Keratinocyte (primary cell): ENCODE data around the gene VPS9D1. TPM values are rescaled to one million over a fixed set of nuclear protein-coding genes. Genes with fewer than 3 reads are reported as not detected.

Source experiments
- DNase-seq: peaks from one replicate; pipeline ENCODE4 v3.0.0-alpha.2; 2011; ENCODE audit warnings: low read depth, missing footprints, low spot score
- FAIRE-seq: peaks from 2 replicates; lab custom pipeline; 2011; peaks lifted over from hg19 to GRCh38; lab: Jason Lieb, UNC
- H2AFZ ChIP-seq: 2 replicates; pipeline ENCODE4 v1.6.0; 2012; ENCODE audit warnings: low read length, control low read depth, inconsistent platforms; ENCODE audit not compliant: control insufficient read depth
- H3K27ac ChIP-seq: 2 replicates; pipeline ENCODE4 v1.5.1; 2011; ENCODE audit warnings: low read length; ENCODE audit not compliant: control insufficient read depth, insufficient read depth
- H3K27me3 ChIP-seq: 3 replicates; pipeline ENCODE4 v1.6.0; 2011; ENCODE audit warnings: low read length; ENCODE audit not compliant: control insufficient read depth, insufficient read depth; ENCODE audit errors: extremely low read depth
- H3K36me3 ChIP-seq, 2 experiments: 2 replicates in 1 of 2; 3 replicates in 1 of 2; pipeline ENCODE4 v1.5.1; 2011; ENCODE audit warnings: low read length in 2 of 2, mild to moderate bottlenecking in 1 of 2; ENCODE audit not compliant: control insufficient read depth in 2 of 2, insufficient read depth in 2 of 2; ENCODE audit errors: extremely low read depth in 1 of 2
- H3K4me1 ChIP-seq: 3 replicates; pipeline ENCODE4 v1.5.1; 2011; ENCODE audit warnings: low read length; ENCODE audit not compliant: control insufficient read depth, insufficient read depth; ENCODE audit errors: extremely low read depth
- H3K4me2 ChIP-seq: 3 replicates; pipeline ENCODE4 v1.6.0; 2011; ENCODE audit warnings: low read depth, low read length; ENCODE audit not compliant: control insufficient read depth, insufficient read depth; ENCODE audit errors: extremely low read depth
- H3K4me3 ChIP-seq, 3 experiments: fragments of 200-600 bp in 1 of 3; sonication (generic) in 1 of 3; 2 replicates in 2 of 3; 3 replicates in 1 of 3; pipeline ENCODE4 v1.5.1; 2011 to 2016; ENCODE audit warnings: low read length in 3 of 3, mild to moderate bottlenecking in 3 of 3, control low read depth in 2 of 3, inconsistent platforms in 1 of 3, low read depth in 1 of 3, mixed read lengths in 1 of 3, mixed run types in 1 of 3, moderate library complexity in 1 of 3; ENCODE audit not compliant: control insufficient read depth in 2 of 3, insufficient read depth in 2 of 3; ENCODE audit errors: extremely low read depth in 1 of 3
- H3K79me2 ChIP-seq: 2 replicates; pipeline ENCODE4 v1.6.0; 2012; ENCODE audit warnings: low read length; ENCODE audit not compliant: control insufficient read depth, insufficient read depth
- H3K9ac ChIP-seq: 3 replicates; pipeline ENCODE4 v1.6.0; 2011; ENCODE audit warnings: low read length; ENCODE audit not compliant: control insufficient read depth, insufficient read depth; ENCODE audit errors: extremely low read depth
- H3K9me1 ChIP-seq: 3 replicates; pipeline ENCODE4 v1.6.0; 2011; ENCODE audit warnings: low read length; ENCODE audit not compliant: control insufficient read depth, insufficient read depth; ENCODE audit errors: extremely low read depth
- H3K9me3 ChIP-seq: 2 replicates; pipeline ENCODE4 v1.5.1; 2012; ENCODE audit warnings: low read depth, low read length; ENCODE audit not compliant: control insufficient read depth
- H4K20me1 ChIP-seq: 3 replicates; pipeline ENCODE4 v1.6.0; 2011; ENCODE audit warnings: low read length; ENCODE audit not compliant: control insufficient read depth, insufficient read depth; ENCODE audit errors: extremely low read depth
- EZH2 ChIP-seq: IDR thresholded peaks from one replicate; pipeline ENCODE4 v1.6.1; 2012; ENCODE audit warnings: inconsistent platforms, mild to moderate bottlenecking, low read length, moderate library complexity
- dilution Hi-C: fragments of 300-500 bp; cut with MboI; formaldehyde crosslinking; loops from one replicate; pipeline ENCODE4 v1.7.0; 2020; ENCODE audit warnings: low sequenced_read_pairs; ENCODE audit not compliant: extremely low pct_ligation_motif_present
- polyA plus RNA-seq, 5 experiments: library from polyadenylated mRNA; depleted of rRNA in 3 of 5; stranded (reverse) in 3 of 5; stranded (forward) in 1 of 5; unstranded in 1 of 5; fragments of >200 nt; gene quantifications; 1 replicate in 1 of 5; 2 replicates in 3 of 5; 3 replicates in 1 of 5; pipeline versions ENCODE4 v1.2.1 to v1.2.3, GENCODE V29; 2011 to 2012; ENCODE audit warnings: missing spikeins in 2 of 5, low read depth in 1 of 5, low replicate concordance in 1 of 5
- TF ChIP-seq, protein P1 (sequence below), 3 experiments: IDR thresholded peaks in 1 of 3; conservative IDR thresholded peaks in 1 of 3; optimal IDR thresholded peaks in 1 of 3; 2 replicates in 2 of 3; 3 replicates in 1 of 3; pipeline versions ENCODE3 to v1.5.1; 2011; ENCODE audit warnings: low read length in 3 of 3, mild to moderate bottlenecking in 3 of 3, moderate library complexity in 2 of 3, control low read depth in 1 of 3, inconsistent platforms in 1 of 3; ENCODE audit not compliant: insufficient read depth in 2 of 3; ENCODE audit errors: extremely low read depth in 1 of 3

The VPS9D1 gene
- polyA plus RNA-seq, 1 donor (not counting 4 experiments of a cell fraction or from before 2014, with no cell fraction given) = 1.6 TPM

DNA sequence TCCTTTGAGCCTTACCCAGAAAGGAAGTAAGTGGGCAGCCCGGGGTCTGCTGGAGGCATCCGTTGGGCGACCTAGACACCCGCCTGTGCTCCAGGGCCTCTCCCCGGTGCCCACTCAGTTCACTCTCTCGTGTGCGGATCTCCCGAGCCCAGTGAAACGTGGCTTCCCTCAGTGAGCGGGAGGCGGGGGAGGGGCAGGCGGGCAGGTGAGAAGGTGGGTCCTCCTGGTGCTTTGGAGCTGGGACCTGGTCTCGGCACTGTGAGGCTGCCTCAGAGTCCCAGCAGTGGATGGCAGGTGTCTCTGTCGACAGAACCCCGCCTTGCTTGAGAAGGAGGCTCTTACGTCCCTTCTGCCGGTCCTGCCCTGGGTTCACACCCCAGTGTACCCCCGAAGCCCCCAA lies 8.6 kb upstream of the VPS9D1 start:
- H3K27me3 ChIP-seq = no peaks in the 10 kb centered on the region
- H3K4me3 ChIP-seq = no peak overlapping the region
- no peaks in the 10 kb centered on the region for H4K20me1 ChIP-seq
- H3K4me2 ChIP-seq = no peak overlapping the region
- peaks cover 39 to 45% of the 10 kb centered on the region in 2 experiments for H3K36me3 ChIP-seq
- FAIRE-seq = no peak
- no peaks in the 10 kb centered on the region for H3K4me1 ChIP-seq
- H3K9me3 ChIP-seq = no peaks in the 10 kb centered on the region
- dilution Hi-C loops = no loop called here
- TF ChIP-seq, protein P1, sequence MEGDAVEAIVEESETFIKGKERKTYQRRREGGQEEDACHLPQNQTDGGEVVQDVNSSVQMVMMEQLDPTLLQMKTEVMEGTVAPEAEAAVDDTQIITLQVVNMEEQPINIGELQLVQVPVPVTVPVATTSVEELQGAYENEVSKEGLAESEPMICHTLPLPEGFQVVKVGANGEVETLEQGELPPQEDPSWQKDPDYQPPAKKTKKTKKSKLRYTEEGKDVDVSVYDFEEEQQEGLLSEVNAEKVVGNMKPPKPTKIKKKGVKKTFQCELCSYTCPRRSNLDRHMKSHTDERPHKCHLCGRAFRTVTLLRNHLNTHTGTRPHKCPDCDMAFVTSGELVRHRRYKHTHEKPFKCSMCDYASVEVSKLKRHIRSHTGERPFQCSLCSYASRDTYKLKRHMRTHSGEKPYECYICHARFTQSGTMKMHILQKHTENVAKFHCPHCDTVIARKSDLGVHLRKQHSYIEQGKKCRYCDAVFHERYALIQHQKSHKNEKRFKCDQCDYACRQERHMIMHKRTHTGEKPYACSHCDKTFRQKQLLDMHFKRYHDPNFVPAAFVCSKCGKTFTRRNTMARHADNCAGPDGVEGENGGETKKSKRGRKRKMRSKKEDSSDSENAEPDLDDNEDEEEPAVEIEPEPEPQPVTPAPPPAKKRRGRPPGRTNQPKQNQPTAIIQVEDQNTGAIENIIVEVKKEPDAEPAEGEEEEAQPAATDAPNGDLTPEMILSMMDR (optimal IDR thresholded peaks at IDR 0.05 in 1 of 3, IDR thresholded peaks at IDR 0.05 in 1 of 3, conservative IDR thresholded peaks at IDR 0.05 in 1 of 3; ENCODE audit: extremely low read depth in 1 of 3, insufficient read depth in 2 of 3, low read length in 3 of 3) = no peak
- no peak for TF ChIP-seq EZH2
- H2AFZ ChIP-seq = no peak overlapping the region
- H3K79me2 ChIP-seq = peaks cover 4% of the 10 kb centered on the region
- H3K27ac ChIP-seq = no peak overlapping the region
- DNase-seq = no peak
- no peak overlapping the region for H3K9ac ChIP-seq
- H3K9me1 ChIP-seq = no peaks in the 10 kb centered on the region

DNA sequence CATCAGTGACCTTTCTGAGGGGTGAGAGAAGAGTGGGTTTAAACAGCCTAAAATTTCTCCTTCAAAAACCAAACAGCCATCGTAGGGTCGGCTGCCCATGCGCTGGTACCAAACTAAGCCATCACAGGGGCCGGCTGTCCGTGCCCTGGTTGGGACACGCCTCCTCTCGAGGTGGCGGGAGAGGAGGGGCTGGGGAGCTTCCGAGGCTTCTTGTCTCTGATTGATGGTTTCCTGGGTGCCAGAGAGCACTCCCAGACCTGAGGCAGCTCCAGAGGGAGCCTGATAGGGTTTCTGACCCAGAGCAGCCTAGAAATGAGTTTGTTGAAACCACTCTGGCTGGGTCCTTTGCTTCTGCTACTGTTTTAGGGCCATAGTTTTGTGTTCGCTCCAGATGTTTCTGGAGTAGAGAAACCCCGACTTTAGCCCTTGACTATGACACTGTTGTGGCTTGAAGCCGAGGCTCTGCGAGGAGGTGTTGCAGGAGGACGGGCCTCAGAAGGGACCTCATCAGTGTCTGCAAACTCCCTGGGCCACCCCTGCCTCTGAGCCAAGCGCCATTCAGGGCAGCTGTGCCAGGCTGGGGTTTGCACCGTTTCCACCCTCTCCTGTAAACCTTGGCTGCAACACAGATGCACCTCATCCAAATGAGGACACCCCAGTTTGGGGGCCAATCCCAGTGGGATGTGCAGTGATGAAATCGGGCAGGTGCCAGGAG lies 6.9 kb upstream of the VPS9D1 start:
- H3K79me2 ChIP-seq = peaks cover 16% of the 10 kb centered on the region
- DNase-seq (no peak), FAIRE-seq (no peak)
- H3K9me3 ChIP-seq = no peaks in the 10 kb centered on the region
- peaks cover 12% of the 10 kb centered on the region for H4K20me1 ChIP-seq
- H3K9ac ChIP-seq = no peak overlapping the region
- no peak overlapping the region for H2AFZ ChIP-seq
- TF ChIP-seq, protein P1 (optimal IDR thresholded peaks at IDR 0.05 in 1 of 3, IDR thresholded peaks at IDR 0.05 in 1 of 3, conservative IDR thresholded peaks at IDR 0.05 in 1 of 3; ENCODE audit: extremely low read depth in 1 of 3, insufficient read depth in 2 of 3, low read length in 3 of 3) = no peak
- no peak for TF ChIP-seq EZH2
- H3K36me3 ChIP-seq = peaks cover 33 to 37% of the 10 kb centered on the region in 2 experiments
- no peaks in the 10 kb centered on the region for H3K27me3 ChIP-seq
- H3K27ac ChIP-seq = no peak overlapping the region
- no peak overlapping the region for H3K4me2 ChIP-seq
- dilution Hi-C loops = no loop called here
- peaks cover 15% of the 10 kb centered on the region for H3K4me1 ChIP-seq
- H3K9me1 ChIP-seq = no peaks in the 10 kb centered on the region
- no peak overlapping the region for H3K4me3 ChIP-seq
